GM18505 (cell line): ENCODE results near the gene HP.

ENCODE experiments used
- ATAC-seq: cut with Tn5 transposase; IDR thresholded peaks from one replicate; pipeline ENCODE4 v1.9.1; 2021; ENCODE audit not compliant: unreplicated experiment
- POLR2A ChIP-seq: IDR thresholded peaks from 4 replicates; pipeline ENCODE4 v1.6.1; 2011; ENCODE audit warnings: borderline replicate concordance; ENCODE audit not compliant: insufficient read depth, insufficient read length; ENCODE audit errors: extremely low read depth

HP gene

GRCh38 chr16:72024862-72025382 lies 29.4 kb upstream of the HP start:
- ATAC-seq: no peak

DNA sequence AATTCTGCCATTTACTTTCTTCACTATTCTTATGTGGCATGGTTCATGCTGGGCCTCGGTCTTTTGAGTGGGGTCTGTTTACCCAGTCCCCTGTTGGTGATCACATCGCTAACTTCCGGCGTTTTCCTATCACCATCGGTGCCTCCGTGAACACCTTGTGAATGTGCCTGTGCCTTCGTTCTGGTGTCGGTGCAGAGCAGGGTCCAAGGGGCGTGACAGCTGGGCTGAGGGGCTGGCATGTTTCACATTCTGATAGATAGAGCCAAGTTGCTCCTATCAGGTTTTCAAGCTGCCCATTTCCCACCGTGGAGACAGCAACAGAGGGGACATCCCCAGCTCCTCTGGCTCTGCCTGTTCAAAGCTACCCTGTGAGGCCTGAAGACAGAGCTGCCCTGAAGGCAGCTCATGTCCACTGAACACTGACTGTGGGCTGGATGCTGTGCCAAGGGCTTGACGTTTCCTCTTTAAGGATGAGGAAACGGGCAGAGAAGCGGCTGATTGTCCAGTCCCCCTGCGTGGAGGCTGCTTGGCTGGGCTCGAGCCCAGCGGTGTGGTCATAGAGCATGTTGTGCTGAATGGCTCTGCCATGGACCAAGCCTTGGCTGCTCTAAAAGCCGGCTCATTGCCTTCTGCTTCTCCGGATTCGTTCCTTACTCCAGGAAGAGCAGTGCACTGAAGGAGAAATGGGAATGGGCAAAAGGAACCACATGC lies 28.7 kb upstream of the HP start:
- no peak for TF ChIP-seq POLR2A
- ATAC-seq: no peak

More at GRCh38 chr16:72024862-72025382, 29.4 kb upstream of the HP start:
- no peak for TF ChIP-seq POLR2A

- no peak for ATAC-seq
- TF ChIP-seq POLR2A: no peak
These were observed 26.5 kb upstream of the HP start for GRCh38 chr16:72027669-72028378.

DNA sequence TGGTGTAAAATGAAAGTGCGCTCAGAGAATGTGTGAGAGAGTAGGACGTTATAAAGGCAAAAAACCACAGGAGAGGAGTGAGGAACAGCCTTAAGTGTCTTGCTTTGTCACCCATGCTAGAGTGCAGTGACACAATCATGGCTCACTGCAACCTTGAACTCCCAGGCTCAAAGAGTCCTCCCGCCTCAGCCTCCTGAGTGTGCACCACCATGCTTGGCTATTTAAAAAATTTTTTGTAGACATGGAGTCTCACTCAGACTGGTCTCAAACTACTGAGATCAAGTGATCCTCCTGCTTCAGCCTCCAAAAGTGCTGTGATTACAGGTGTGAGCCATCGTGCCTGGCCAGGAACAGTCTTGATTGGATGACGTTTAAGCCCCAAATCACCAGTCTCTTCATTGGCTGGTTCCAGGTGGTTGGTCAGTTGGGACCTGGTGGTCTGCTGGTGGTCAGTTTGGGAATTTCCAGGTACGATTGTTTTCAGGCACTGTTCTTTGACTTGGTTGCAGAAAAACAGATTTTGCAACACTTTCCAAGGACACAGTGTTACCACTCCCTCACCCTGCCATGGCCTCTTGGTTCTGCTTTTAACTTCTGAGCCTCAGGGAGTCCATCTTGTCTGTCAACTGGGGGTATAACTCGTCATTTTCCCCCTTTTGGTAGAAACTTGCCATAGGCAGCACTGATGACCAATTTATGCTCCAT lies 24.6 kb upstream of the HP start:
- ATAC-seq: no peak
- no peak for TF ChIP-seq POLR2A

DNA sequence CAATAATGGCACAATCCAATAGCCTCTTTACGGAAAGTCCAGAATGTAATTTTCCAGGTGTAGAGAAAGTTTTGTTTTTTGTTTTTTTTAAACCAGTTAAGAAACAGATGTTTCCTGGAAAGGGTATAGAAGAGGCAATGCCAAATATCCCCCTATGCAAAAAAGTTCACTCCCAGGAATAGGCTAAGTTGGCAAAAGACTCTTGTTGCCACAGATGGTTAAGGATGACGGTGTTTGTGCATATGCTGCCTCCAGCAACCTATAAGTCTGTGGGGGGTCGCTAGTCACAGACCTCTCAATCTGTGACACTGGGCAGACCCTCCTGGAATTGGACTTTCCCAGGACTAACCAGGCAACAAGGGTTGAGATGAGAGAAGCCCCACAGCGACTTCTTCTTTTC lies 20.9 kb upstream of the HP start:
- TF ChIP-seq POLR2A: no peak
- no peak for ATAC-seq

DNA sequence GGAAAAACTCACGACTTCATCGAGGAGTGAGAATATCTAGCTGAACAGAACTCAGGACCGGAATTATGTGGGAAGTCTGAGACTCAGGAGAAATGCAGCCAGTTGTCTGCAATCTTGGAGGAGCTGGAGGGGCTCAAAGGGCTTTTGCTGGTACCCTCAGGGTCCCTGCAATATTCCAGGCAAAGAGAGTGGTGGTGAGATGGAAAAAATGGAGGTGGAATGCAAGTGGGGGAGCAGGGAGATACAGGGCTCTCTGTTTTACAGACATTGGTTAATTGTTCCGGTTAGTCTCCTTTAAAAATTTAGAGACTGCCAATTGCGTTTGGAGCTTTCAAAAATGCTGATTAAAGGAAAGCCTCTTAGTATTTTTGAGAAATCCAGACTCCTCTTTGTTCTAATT lies 18.2 kb upstream of the HP start:
- no peak for TF ChIP-seq POLR2A
- no peak for ATAC-seq

GRCh38 chr16:72042157-72042660 lies 12.1 kb upstream of the HP start:
- TF ChIP-seq POLR2A: no peak
- no peak for ATAC-seq

DNA sequence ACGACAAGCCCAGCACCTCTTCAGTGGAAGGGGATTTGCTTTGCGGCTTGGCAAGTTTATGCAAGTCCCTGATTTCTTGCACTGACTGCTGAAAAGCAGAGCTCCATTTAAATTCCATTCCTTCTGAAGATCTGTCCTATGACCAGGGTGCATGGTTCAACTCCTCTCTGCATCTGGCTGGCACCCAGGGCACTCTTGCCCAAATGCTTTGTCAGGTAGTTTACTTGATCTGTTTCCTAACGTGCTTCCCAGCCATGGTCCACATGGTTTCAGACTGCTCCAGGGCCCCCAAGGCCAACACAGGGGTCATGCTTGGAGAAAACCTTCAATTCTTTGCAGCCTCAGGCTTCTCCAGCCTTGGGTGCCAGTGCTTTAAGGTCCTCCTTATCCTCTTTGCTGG lies 11.2 kb upstream of the HP start:
- TF ChIP-seq POLR2A: no peak
- ATAC-seq: no peak

DNA sequence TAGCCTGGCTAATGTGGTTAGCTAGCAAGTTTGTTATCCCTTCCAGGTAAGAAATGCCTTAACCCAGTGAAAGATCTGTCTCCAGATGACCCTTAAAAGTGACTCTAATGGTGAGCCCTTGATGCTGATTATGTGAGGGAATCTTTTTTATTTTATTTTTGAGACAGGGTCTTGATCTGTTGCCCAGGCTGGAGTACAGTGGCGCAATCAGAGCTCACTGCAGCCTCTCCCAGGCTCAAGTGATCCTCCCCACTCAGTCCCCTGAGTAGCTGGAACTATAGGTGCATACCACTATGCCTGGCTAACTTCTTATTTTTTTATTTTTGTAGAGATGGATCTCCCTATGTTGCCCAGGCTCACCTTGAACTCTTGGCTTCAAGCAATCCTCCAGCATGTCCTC lies 10.8 kb upstream of the HP start:
- no peak for TF ChIP-seq POLR2A
- no peak for ATAC-seq

DNA sequence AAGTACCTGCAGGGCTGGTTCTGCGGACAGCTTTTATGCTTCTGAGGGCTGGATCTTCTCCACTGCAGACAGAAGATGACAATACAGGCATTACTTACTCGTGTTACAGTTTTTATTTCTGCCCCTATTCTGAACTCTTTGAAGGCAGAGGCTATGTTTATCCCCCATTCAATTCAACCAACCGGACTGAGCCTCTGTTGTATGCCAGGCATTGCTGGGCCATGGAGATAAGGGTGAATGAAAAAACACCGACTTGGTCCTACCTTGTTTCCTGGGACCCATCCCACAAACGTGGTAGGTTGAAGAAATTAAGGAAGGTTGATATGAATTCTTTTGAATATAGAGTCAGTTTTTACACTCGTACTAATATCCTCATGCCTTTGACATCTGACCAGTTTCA lies 10.0 kb upstream of the HP start:
- no peak for ATAC-seq
- TF ChIP-seq POLR2A: no peak

- TF ChIP-seq POLR2A: no peak
- no peak for ATAC-seq
These were observed 9.4 kb upstream of the HP start for GRCh38 chr16:72044825-72045359.

DNA sequence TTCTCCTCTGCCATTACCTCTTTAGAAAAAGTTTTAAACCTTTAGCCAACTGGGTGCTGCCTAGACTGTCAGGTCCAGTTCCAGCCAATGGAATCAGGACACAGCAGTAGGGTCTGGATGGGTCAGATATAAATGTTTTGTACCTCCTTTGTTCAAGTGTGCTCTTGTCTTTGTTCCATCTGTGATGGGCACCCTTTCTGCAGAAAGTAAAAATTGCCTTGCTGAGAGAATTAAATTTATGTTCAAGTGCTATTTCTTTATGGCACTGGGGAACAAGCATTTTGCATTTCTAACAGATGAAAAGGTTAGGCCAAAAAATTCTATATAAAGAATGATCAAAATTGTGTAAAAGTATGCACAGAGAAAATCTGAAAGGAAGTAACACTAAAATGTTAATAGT lies 5.2 kb upstream of the HP start:
- ATAC-seq: no peak
- TF ChIP-seq POLR2A: no peak

DNA sequence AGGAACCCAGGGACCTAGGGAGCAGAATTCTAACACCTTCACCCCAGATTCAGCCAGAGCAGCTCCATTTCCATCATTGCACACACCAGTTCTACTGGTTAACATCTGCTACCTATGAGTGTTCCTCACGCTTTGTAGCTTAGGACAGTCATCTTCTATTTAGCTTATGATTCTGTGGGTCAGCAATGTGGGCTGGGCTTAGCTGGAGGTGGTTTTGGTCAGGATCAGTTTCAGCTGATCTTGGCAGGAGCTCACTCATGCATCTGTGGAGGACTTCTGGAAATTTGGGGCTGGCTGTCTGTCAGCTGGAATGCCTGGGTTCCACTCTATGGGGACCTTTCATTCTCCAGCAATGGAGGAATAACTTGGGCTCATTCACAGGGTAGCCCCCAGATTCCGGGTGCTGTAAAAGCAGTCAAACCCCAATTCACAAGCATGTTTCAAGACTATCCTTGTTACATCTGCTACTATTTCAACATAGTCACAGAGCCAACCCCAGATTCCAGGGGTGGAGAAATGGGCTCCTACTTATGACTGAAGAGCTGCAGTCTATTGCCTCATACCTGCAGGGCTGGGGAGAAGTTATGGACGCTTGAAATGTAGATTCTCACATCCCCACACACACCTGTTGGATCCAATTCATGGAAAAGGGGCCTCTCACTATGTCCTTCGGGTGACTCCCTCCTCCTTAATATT lies 3.4 kb upstream of the HP start:
- TF ChIP-seq POLR2A: no peak
- no peak for ATAC-seq
